Measurements from ENCODE around the gene GRHL1.

The GRHL1 gene

DNA sequence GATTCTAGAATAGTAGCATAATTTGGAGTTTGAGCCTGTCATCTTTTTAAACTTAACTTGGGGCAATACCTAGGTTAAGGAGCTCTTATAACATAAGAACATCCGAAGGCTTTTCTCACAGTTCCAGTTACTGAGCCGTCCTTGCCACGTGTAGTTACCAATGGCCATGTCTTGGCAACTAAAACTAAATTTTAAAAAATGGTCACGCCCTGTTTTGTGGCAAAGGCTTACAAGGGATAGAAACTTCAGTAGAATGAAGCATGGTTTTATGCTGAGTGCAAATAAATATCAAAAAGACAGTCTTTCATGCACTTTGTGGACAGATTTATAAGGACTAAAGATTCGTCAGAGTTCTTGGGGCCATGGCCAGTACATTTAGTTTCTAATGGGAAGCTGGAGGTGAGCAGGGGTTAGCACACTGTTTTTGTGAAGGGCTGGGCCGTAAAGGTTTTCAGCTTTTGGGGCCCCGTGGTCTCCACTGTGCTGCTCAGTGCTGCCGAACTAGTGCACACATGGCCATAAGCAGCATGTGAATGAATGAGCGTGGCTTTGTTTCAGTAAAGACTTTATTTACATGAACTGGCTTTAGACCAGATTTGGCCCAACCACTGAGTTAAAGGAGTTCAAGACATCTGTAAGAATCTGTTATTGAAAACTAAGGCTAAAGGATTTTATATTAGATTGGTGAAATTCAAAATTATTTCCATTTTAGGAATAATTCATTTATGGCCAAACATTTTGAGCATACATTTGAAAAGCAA lies 41.1 kb downstream of the GRHL1 start:
- Histone ChIP-seq H3K27me3 (ENCODE audit: control insufficient read depth, insufficient read depth, low read length, poor library complexity, severe bottlenecking) (no peaks in the 10 kb centered on the region), H3K27ac (ENCODE audit: insufficient read depth, low read depth, low read length, poor library complexity, severe bottlenecking) (no peak overlapping the region), H3K36me3 (ENCODE audit: control insufficient read depth, insufficient read depth, low read length) (no peaks in the 10 kb centered on the region), H3K4me3 (ENCODE audit: insufficient read depth, low read depth, low read length) (no peak overlapping the region), H3K9me3 (ENCODE audit: control insufficient read depth, low read length) (no peaks in the 10 kb centered on the region), H3K4me1 (ENCODE audit: control insufficient read depth, insufficient read depth, low read length) (no peaks in the 10 kb centered on the region)
- WGBS, 2 experiments, result 92% methylated on average over 9 of the region's 9 CpGs

DNA sequence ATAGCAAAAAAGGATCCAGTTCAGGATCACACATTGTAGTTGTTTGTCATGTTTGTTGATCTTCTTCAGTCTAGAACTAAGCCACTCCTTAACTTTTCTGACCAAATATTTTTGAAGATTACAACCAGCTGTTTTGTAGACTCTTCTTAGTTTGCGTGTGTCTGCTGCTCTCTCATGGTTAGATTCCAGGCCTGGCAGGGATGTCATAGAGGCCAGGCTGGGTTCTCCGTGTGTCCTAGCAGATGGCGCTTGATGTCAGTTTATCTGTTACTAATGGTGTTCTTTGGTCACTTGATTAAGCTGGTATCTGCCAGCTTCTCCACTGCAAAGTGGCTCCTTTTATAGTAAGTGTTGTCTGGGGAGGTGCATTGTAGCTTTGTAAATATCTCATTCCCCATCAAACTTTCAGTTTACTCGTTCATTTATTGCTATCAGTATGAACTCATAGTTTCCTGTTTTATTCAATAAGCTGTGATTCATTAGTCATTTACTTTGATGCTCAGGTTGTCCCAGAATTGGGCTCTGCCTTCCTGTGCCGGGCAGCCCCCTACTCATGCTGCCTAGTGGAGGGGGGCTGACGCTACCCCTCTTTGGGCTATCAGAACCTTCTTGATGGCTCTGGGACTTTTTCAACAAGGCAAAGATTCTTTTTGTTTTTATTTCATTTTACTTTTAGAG lies 42.1 kb downstream of the GRHL1 start:
- no peak overlapping the region for H3K27ac ChIP-seq (ENCODE audit: insufficient read depth, low read depth, low read length, poor library complexity, severe bottlenecking)
- H3K4me3 ChIP-seq (ENCODE audit: insufficient read depth, low read depth, low read length), result no peak overlapping the region
- no peaks in the 10 kb centered on the region for H3K9me3 ChIP-seq (ENCODE audit: control insufficient read depth, low read length)
- no peaks in the 10 kb centered on the region for H3K27me3 ChIP-seq (ENCODE audit: control insufficient read depth, insufficient read depth, low read length, poor library complexity, severe bottlenecking)
- WGBS, 2 experiments, result 93 to 96% methylated on average over 6 of the region's 6 CpGs
- H3K4me1 ChIP-seq (ENCODE audit: control insufficient read depth, insufficient read depth, low read length), result no peaks in the 10 kb centered on the region
- H3K36me3 ChIP-seq (ENCODE audit: control insufficient read depth, insufficient read depth, low read length), result no peaks in the 10 kb centered on the region

DNA sequence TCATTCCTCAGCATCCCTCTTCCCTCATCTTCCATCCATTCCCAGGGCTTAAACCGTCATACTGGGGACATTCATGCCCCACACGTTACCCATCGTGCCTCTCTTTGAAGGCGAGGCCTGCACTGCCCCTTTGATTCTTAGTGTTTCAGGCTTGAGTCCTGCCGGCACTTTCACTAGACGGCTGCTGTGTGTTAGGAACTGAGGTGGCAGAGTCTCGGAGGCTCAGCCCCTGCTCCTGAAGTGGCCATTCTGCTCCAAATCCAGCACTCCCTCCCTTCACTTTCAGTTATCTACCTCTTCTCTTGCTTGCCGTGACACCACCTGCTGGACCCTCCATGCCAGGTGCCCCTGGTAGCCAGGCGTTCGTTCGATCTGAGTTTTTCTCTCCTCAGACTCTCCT lies 43.0 kb downstream of the GRHL1 start:
- no peaks in the 10 kb centered on the region for H3K36me3 ChIP-seq (ENCODE audit: control insufficient read depth, insufficient read depth, low read length)
- no peak overlapping the region for H3K27ac ChIP-seq (ENCODE audit: insufficient read depth, low read depth, low read length, poor library complexity, severe bottlenecking)
- H3K4me1 ChIP-seq (ENCODE audit: control insufficient read depth, insufficient read depth, low read length), result no peaks in the 10 kb centered on the region
- H3K27me3 ChIP-seq (ENCODE audit: control insufficient read depth, insufficient read depth, low read length, poor library complexity, severe bottlenecking), result no peaks in the 10 kb centered on the region
- H3K4me3 ChIP-seq (ENCODE audit: insufficient read depth, low read depth, low read length), result no peak overlapping the region
- 92 to 94% methylated on average over 11 of the region's 11 CpGs for WGBS, 2 experiments
- H3K9me3 ChIP-seq (ENCODE audit: control insufficient read depth, low read length), result no peaks in the 10 kb centered on the region

DNA sequence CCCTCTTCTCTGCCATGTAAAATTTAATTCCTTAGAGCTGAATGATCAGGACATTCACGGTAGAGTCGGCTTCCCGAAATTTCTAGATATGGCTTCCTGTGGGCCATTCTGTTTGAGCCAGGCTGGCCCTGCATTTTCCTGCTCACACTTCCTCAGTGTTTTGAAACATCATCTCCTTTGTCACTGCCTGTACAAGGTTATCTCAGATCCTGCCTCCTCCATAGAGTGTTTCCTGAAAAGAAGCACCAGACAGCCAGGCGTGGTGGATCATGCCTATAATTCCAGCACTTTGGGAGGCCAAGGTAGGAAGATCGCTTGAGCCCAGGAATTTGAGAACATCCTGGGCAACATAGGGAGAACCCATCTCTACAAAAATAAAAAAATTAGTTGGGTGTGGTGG lies 43.6 kb downstream of the GRHL1 start:
- H3K4me1 ChIP-seq (ENCODE audit: control insufficient read depth, insufficient read depth, low read length), result no peaks in the 10 kb centered on the region
- H3K27me3 ChIP-seq (ENCODE audit: control insufficient read depth, insufficient read depth, low read length, poor library complexity, severe bottlenecking), result no peaks in the 10 kb centered on the region
- WGBS, 2 experiments, result 89 to 92% methylated on average over 5 of the region's 5 CpGs
- no peaks in the 10 kb centered on the region for H3K36me3 ChIP-seq (ENCODE audit: control insufficient read depth, insufficient read depth, low read length)
- H3K4me3 ChIP-seq (ENCODE audit: insufficient read depth, low read depth, low read length), result no peak overlapping the region
- H3K9me3 ChIP-seq (ENCODE audit: control insufficient read depth, low read length), result no peaks in the 10 kb centered on the region
- no peak overlapping the region for H3K27ac ChIP-seq (ENCODE audit: insufficient read depth, low read depth, low read length, poor library complexity, severe bottlenecking)

DNA sequence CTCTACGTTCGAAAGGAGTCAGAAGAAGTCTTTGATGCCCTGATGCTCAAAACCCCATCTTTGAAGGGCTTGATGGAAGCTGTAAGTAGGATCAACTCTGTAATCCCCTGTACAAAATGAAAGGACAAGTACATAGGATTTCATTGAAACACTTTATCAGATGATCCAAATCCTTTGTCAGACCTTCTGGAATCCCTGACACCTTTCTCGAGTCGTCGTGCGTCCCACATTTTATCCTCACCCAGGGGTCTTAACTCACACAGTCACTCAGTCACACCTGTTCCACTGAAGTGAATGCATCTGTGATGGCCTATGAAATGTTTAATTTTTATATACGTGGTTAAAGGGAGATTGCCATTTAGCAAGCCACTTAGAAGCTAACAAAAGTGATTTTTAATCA lies 44.8 kb downstream of the GRHL1 start:
- Histone ChIP-seq H3K9me3 (ENCODE audit: control insufficient read depth, low read length) (no peaks in the 10 kb centered on the region), H3K27ac (ENCODE audit: insufficient read depth, low read depth, low read length, poor library complexity, severe bottlenecking) (no peak overlapping the region), H3K27me3 (ENCODE audit: control insufficient read depth, insufficient read depth, low read length, poor library complexity, severe bottlenecking) (no peaks in the 10 kb centered on the region), H3K4me3 (ENCODE audit: insufficient read depth, low read depth, low read length) (no peak overlapping the region), H3K36me3 (ENCODE audit: control insufficient read depth, insufficient read depth, low read length) (no peaks in the 10 kb centered on the region), H3K4me1 (ENCODE audit: control insufficient read depth, insufficient read depth, low read length) (no peaks in the 10 kb centered on the region)
- 90 to 93% methylated on average over 6 to 7 of the region's 7 CpGs for WGBS, 2 experiments

DNA sequence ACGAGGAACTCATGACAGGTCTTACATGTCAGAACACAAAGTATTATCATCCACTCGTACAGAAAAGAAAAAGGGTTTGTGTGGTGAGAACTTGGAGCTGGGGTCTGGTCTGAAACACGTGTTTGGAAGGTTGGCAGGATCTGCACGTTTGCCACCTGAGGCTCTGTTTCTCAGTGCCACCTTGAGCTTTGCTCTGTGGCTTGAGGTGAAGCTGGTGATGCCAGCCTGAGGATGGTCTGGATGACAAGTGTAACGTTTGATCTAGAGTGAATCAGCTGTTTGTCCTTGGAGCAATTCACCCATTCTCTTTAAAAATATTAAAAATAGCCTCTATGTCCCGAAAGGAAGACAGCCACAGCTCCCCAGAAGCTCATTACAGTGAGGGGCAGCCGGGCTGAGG lies 46.4 kb downstream of the GRHL1 start:
- no peak overlapping the region for H3K4me3 ChIP-seq (ENCODE audit: insufficient read depth, low read depth, low read length)
- 81 to 89% methylated on average over 6 to 7 of the region's 7 CpGs for WGBS, 2 experiments
- no peaks in the 10 kb centered on the region for H3K36me3 ChIP-seq (ENCODE audit: control insufficient read depth, insufficient read depth, low read length)
- H3K27ac ChIP-seq (ENCODE audit: insufficient read depth, low read depth, low read length, poor library complexity, severe bottlenecking), result no peak overlapping the region
- H3K4me1 ChIP-seq (ENCODE audit: control insufficient read depth, insufficient read depth, low read length), result no peaks in the 10 kb centered on the region
- no peaks in the 10 kb centered on the region for H3K27me3 ChIP-seq (ENCODE audit: control insufficient read depth, insufficient read depth, low read length, poor library complexity, severe bottlenecking)
- no peaks in the 10 kb centered on the region for H3K9me3 ChIP-seq (ENCODE audit: control insufficient read depth, low read length)

DNA sequence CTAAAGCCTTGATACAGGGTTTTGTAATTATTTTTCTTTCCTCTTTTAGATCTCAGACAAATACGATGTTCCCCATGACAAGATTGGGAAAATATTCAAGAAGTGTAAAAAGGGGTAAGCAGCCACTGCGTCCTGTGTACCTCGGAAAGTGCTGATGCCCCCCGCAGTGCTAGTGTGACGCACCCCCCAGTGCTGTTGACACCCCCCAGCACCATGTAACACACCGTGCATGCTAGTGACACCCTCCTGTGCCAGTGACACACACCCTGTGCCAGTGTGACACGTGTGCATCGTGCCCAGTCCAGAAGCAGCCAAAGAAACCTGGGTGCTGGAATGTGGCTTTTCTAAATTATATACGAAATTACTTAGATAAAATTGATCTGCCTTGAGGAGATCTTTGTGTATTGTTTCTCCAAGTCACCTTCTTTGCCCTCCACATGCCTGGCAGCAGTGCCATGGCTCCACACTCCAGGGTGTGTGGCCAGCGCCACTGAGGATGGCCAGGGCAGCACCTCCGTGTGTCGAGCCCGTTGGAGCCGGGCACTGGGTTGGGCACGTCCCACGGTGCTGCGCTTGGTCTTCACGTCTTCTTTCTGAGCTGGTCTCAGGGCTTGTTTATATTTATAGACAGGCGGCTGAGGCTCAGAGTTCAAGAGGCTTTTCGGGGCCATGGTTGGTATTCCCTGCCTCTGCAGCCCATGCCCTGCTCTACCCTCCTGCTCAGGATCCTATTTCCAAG lies 47.6 kb downstream of the GRHL1 start:
- no peak overlapping the region for H3K27ac ChIP-seq (ENCODE audit: insufficient read depth, low read depth, low read length, poor library complexity, severe bottlenecking)
- WGBS, 2 experiments, result 94% methylated on average over 20 of the region's 20 CpGs
- H3K27me3 ChIP-seq (ENCODE audit: control insufficient read depth, insufficient read depth, low read length, poor library complexity, severe bottlenecking), result no peaks in the 10 kb centered on the region
- H3K4me1 ChIP-seq (ENCODE audit: control insufficient read depth, insufficient read depth, low read length), result no peaks in the 10 kb centered on the region
- H3K9me3 ChIP-seq (ENCODE audit: control insufficient read depth, low read length), result no peaks in the 10 kb centered on the region
- no peaks in the 10 kb centered on the region for H3K36me3 ChIP-seq (ENCODE audit: control insufficient read depth, insufficient read depth, low read length)
- no peak overlapping the region for H3K4me3 ChIP-seq (ENCODE audit: insufficient read depth, low read depth, low read length)

DNA sequence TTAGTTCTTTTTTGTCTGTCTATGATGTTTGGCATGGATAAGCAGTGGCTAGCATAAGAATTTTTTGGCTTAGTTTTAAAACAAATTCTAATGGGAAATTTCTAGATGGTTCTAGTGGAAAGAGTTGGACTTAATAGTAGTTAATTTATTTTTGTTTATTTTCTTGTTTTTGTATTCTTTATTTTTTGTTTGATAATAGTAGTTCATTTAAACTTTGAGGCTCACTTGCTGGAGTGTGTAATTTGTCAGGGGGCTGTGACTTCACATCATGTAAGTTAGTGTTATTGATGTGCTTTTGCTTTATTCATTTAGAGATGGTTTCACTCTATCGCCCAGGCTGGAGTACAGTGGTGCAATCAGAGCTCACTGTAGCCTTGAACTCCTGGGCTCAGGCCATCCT lies 48.2 kb downstream of the GRHL1 start:
- no peaks in the 10 kb centered on the region for H3K9me3 ChIP-seq (ENCODE audit: control insufficient read depth, low read length)
- no peak overlapping the region for H3K4me3 ChIP-seq (ENCODE audit: insufficient read depth, low read depth, low read length)
- H3K27ac ChIP-seq (ENCODE audit: insufficient read depth, low read depth, low read length, poor library complexity, severe bottlenecking), result no peak overlapping the region
- no peaks in the 10 kb centered on the region for H3K4me1 ChIP-seq (ENCODE audit: control insufficient read depth, insufficient read depth, low read length)
- WGBS, 2 experiments, result 98 to 100% methylated on average over 1 of the region's 1 CpG
- no peaks in the 10 kb centered on the region for H3K27me3 ChIP-seq (ENCODE audit: control insufficient read depth, insufficient read depth, low read length, poor library complexity, severe bottlenecking)
- H3K36me3 ChIP-seq (ENCODE audit: control insufficient read depth, insufficient read depth, low read length), result no peaks in the 10 kb centered on the region

DNA sequence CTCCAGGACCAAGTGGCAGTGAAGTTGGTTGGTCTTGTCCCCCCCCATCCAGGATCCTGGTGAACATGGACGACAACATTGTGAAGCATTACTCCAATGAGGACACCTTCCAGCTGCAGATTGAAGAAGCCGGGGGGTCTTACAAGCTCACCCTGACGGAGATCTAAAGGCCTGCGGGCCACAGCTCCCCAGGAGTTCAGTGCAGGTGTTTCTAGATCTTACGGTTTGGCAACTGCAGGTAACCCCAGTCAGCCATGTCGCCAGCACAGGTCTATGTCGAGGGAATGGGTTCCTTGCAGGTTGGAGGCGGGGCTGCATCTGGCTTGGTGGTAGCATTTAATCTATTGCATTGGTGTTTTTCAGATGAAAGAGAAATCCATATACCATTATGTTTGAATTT lies 49.0 kb downstream of the GRHL1 start:
- H3K4me3 ChIP-seq (ENCODE audit: insufficient read depth, low read depth, low read length), result no peak overlapping the region
- no peaks in the 10 kb centered on the region for H3K36me3 ChIP-seq (ENCODE audit: control insufficient read depth, insufficient read depth, low read length)
- no peaks in the 10 kb centered on the region for H3K4me1 ChIP-seq (ENCODE audit: control insufficient read depth, insufficient read depth, low read length)
- no peaks in the 10 kb centered on the region for H3K27me3 ChIP-seq (ENCODE audit: control insufficient read depth, insufficient read depth, low read length, poor library complexity, severe bottlenecking)
- no peaks in the 10 kb centered on the region for H3K9me3 ChIP-seq (ENCODE audit: control insufficient read depth, low read length)
- no peak overlapping the region for H3K27ac ChIP-seq (ENCODE audit: insufficient read depth, low read depth, low read length, poor library complexity, severe bottlenecking)
- WGBS, 2 experiments, result 89 to 93% methylated on average over 7 to 8 of the region's 8 CpGs

DNA sequence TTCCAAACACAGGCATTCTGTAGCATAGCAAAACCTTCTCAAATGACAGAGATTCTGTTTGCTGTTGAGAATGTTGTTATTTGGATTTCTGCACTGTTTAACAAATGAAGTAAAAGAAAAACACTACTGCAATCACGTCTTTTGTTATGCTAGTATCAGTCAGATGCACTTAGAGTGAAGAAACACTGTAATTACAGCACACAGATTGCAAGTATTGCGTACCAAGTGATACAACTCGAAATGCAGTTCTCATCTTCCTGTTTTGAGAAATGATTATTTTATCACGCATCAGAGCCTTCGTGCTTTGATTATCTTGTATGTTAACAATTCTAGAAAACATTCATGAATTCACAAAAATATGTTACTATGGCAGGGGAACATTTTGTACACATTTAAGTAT lies 50.1 kb downstream of the GRHL1 start:
- WGBS, 2 experiments, result 91 to 93% methylated on average over 5 of the region's 5 CpGs

More for the DNA sequence above, 50.1 kb downstream of the GRHL1 start:
- Histone ChIP-seq H3K4me3 (ENCODE audit: insufficient read depth, low read depth, low read length) (no peak overlapping the region), H3K9me3 (ENCODE audit: control insufficient read depth, low read length) (no peaks in the 10 kb centered on the region), H3K36me3 (ENCODE audit: control insufficient read depth, insufficient read depth, low read length) (no peaks in the 10 kb centered on the region), H3K27me3 (ENCODE audit: control insufficient read depth, insufficient read depth, low read length, poor library complexity, severe bottlenecking) (no peaks in the 10 kb centered on the region), H3K4me1 (ENCODE audit: control insufficient read depth, insufficient read depth, low read length) (no peaks in the 10 kb centered on the region), H3K27ac (ENCODE audit: insufficient read depth, low read depth, low read length, poor library complexity, severe bottlenecking) (no peak overlapping the region)

Data from ectodermal cell (in vitro differentiated cells).